NT2/D1 (cell line): ENCODE measurements around the gene TMEM150C.

Source experiments
- DNase-seq: peaks from one replicate; pipeline ENCODE4 v3.0.0-alpha.2; 2011; ENCODE audit warnings: low read depth, low spot score
- H3K27me3 ChIP-seq: 2 replicates; pipeline ENCODE4 v1.6.0; 2011; ENCODE audit warnings: mild to moderate bottlenecking; ENCODE audit not compliant: insufficient read length, insufficient read depth
- H3K36me3 ChIP-seq: 2 replicates; pipeline ENCODE4 v1.6.1; 2011; ENCODE audit warnings: mild to moderate bottlenecking, low read length, mixed read lengths; ENCODE audit not compliant: insufficient read depth, insufficient read length
- H3K4me1 ChIP-seq: 2 replicates; pipeline ENCODE4 v1.5.1; 2011; ENCODE audit not compliant: insufficient read depth, insufficient read length
- H3K4me3 ChIP-seq: 2 replicates; pipeline ENCODE4 v1.5.1; 2011; ENCODE audit warnings: low read depth; ENCODE audit not compliant: insufficient read length
- H3K9ac ChIP-seq: 2 replicates; pipeline ENCODE4 v1.6.0; 2011; ENCODE audit warnings: low read depth; ENCODE audit not compliant: insufficient read length
- H3K9me3 ChIP-seq: 2 replicates; pipeline ENCODE4 v1.5.1; 2011; ENCODE audit warnings: mild to moderate bottlenecking, low read length; ENCODE audit not compliant: insufficient read depth
- SUZ12 ChIP-seq: IDR thresholded peaks from 2 replicates; pipeline ENCODE4 v1.6.1; 2011; ENCODE audit not compliant: insufficient read length, insufficient read depth; ENCODE audit errors: extremely low read depth
- YY1 ChIP-seq: IDR thresholded peaks from 2 replicates; pipeline ENCODE4 v1.6.1; 2011; ENCODE audit not compliant: insufficient read length, insufficient read depth
- ZNF274 ChIP-seq: IDR thresholded peaks from 2 replicates; pipeline ENCODE4 v1.6.1; 2011; ENCODE audit warnings: mild to moderate bottlenecking, low read depth, low read length

The TMEM150C gene

GRCh38 chr4:82585690-82586435 lies 24.1 kb upstream of the TMEM150C start:
- no peaks in the 10 kb centered on the region for H3K9me3 ChIP-seq
- H3K4me1 ChIP-seq = peaks cover 8% of the 10 kb centered on the region
- TF ChIP-seq YY1 (no peak), ZNF274 (no peak), SUZ12 (no peak)
- no peaks in the 10 kb centered on the region for H3K27me3 ChIP-seq
- DNase-seq = no peak
- no peak overlapping the region for H3K9ac ChIP-seq
- H3K4me3 ChIP-seq = no peak overlapping the region
- H3K36me3 ChIP-seq = no peaks in the 10 kb centered on the region

- Histone ChIP-seq H3K9ac (no peak overlapping the region), H3K4me1 (peaks cover 8% of the 10 kb centered on the region), H3K27me3 (no peaks in the 10 kb centered on the region), H3K4me3 (no peak overlapping the region), H3K9me3 (no peaks in the 10 kb centered on the region), H3K36me3 (no peaks in the 10 kb centered on the region)
- TF ChIP-seq SUZ12 (no peak), YY1 (no peak), ZNF274 (no peak)
- DNase-seq = no peak
Observed at GRCh38 chr4:82584931-82585330, 23.1 kb upstream of the TMEM150C start.

GRCh38 chr4:82583897-82584587 lies 22.3 kb upstream of the TMEM150C start:
- Histone ChIP-seq H3K4me1 (peaks cover 8% of the 10 kb centered on the region), H3K27me3 (no peaks in the 10 kb centered on the region), H3K9me3 (no peaks in the 10 kb centered on the region), H3K9ac (no peak overlapping the region), H3K36me3 (no peaks in the 10 kb centered on the region), H3K4me3 (no peak overlapping the region)
- DNase-seq = no peak
- TF ChIP-seq YY1 (no peak), SUZ12 (no peak), ZNF274 (no peak)

GRCh38 chr4:82579932-82580331 lies 18.1 kb upstream of the TMEM150C start:
- no peak overlapping the region for H3K4me3 ChIP-seq
- TF ChIP-seq YY1 (no peak), ZNF274 (no peak), SUZ12 (no peak)
- H3K36me3 ChIP-seq = no peaks in the 10 kb centered on the region
- no peak for DNase-seq
- H3K9me3 ChIP-seq = no peaks in the 10 kb centered on the region
- H3K9ac ChIP-seq = no peak overlapping the region
- H3K4me1 ChIP-seq = no peaks in the 10 kb centered on the region
- H3K27me3 ChIP-seq = no peaks in the 10 kb centered on the region

GRCh38 chr4:82578935-82579334 lies 17.1 kb upstream of the TMEM150C start:
- Histone ChIP-seq H3K4me1 (no peaks in the 10 kb centered on the region), H3K4me3 (no peak overlapping the region), H3K27me3 (no peaks in the 10 kb centered on the region), H3K9ac (no peak overlapping the region), H3K9me3 (no peaks in the 10 kb centered on the region), H3K36me3 (no peaks in the 10 kb centered on the region)
- DNase-seq = no peak
- TF ChIP-seq YY1 (no peak), SUZ12 (no peak), ZNF274 (no peak)

GRCh38 chr4:82577451-82577850 lies 15.7 kb upstream of the TMEM150C start:
- Histone ChIP-seq H3K9ac (no peak overlapping the region), H3K4me3 (no peak overlapping the region), H3K27me3 (no peaks in the 10 kb centered on the region), H3K36me3 (no peaks in the 10 kb centered on the region), H3K9me3 (no peaks in the 10 kb centered on the region), H3K4me1 (no peaks in the 10 kb centered on the region)
- no peak for DNase-seq
- TF ChIP-seq YY1 (no peak), SUZ12 (no peak), ZNF274 (no peak)

- TF ChIP-seq YY1 (no peak), ZNF274 (no peak), SUZ12 (no peak)
- Histone ChIP-seq H3K4me1 (no peaks in the 10 kb centered on the region), H3K4me3 (no peak overlapping the region), H3K36me3 (no peaks in the 10 kb centered on the region), H3K9ac (no peak overlapping the region), H3K27me3 (no peaks in the 10 kb centered on the region), H3K9me3 (peaks cover 4% of the 10 kb centered on the region; the same call in 1 of the 2 replicates)
- no peak for DNase-seq
Observed at GRCh38 chr4:82569727-82570126, 7.9 kb upstream of the TMEM150C start.
